ENCODE data around the gene THADA. TPM values are rescaled to one million over a fixed set of nuclear protein-coding genes. Genes with fewer than 3 reads are reported as not detected.

The THADA gene
- total RNA-seq, 1 donor: 33.2 TPM

DNA sequence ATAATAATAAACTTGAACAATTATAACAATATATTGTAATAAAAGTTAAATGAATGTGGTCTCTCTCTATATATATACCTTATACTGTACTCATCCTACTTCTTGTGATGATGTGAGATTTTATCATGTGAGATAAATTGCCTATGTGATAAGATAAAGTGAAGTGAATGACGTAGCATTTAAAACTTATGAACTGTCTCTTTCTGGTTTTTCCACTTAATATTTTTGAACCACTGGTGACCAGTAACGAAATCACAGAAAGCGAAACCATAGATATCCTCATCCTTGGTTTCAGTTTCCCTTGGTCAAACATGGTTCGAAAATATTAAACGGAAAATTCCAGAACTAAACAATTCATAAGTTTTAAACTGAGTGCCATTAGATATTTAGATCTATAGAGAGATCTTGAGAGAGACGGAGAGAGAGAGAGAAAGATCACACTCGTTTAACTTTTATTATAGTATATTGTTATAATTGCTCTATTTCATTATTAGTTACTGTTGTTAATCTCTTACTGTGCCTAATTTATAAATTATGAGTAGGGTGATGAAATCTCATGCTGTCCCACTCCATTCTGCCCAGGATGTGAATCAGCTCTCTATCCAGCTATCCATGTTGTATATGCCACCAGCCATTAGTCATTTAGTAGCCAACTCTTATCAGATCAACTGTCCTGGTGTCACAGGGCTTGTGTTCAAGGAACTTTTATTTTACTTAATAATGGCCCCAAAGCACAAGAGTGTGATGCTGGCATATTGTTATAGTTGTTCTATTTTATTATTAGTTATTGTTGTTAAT, 156.8 kb downstream of the THADA start:
- peak overlapping the region; percentile 4 for H3K4me3 ChIP-seq (ENCODE audit: low read depth, low read length)
- peak; percentile 73 for DNase-seq (ENCODE audit: low read depth)
- TF ChIP-seq, protein P1, sequence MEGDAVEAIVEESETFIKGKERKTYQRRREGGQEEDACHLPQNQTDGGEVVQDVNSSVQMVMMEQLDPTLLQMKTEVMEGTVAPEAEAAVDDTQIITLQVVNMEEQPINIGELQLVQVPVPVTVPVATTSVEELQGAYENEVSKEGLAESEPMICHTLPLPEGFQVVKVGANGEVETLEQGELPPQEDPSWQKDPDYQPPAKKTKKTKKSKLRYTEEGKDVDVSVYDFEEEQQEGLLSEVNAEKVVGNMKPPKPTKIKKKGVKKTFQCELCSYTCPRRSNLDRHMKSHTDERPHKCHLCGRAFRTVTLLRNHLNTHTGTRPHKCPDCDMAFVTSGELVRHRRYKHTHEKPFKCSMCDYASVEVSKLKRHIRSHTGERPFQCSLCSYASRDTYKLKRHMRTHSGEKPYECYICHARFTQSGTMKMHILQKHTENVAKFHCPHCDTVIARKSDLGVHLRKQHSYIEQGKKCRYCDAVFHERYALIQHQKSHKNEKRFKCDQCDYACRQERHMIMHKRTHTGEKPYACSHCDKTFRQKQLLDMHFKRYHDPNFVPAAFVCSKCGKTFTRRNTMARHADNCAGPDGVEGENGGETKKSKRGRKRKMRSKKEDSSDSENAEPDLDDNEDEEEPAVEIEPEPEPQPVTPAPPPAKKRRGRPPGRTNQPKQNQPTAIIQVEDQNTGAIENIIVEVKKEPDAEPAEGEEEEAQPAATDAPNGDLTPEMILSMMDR (IDR thresholded peaks at IDR 0.05; ENCODE audit: insufficient read depth, low read depth, low read length): no peak

- no peak overlapping the region for H3K4me3 ChIP-seq (ENCODE audit: low read depth, low read length)
- no peak for DNase-seq (ENCODE audit: low read depth)
- TF ChIP-seq, protein P1 (IDR thresholded peaks at IDR 0.05; ENCODE audit: insufficient read depth, low read depth, low read length): no peak
Measured at GRCh38 chr2:43438342-43438741, 157.5 kb downstream of the THADA start.

GRCh38 chr2:43437363-43437762, 158.5 kb downstream of the THADA start:
- no peak overlapping the region for H3K4me3 ChIP-seq (ENCODE audit: low read depth, low read length)
- TF ChIP-seq, protein P1 (IDR thresholded peaks at IDR 0.05; ENCODE audit: insufficient read depth, low read depth, low read length): no peak
- DNase-seq (ENCODE audit: low read depth): no peak

- DNase-seq (ENCODE audit: low read depth): no peak
- no peak overlapping the region for H3K4me3 ChIP-seq (ENCODE audit: low read depth, low read length)
- TF ChIP-seq, protein P1 (IDR thresholded peaks at IDR 0.05; ENCODE audit: insufficient read depth, low read depth, low read length): no peak
Measured at GRCh38 chr2:43436431-43436830, 159.4 kb downstream of the THADA start.

DNA sequence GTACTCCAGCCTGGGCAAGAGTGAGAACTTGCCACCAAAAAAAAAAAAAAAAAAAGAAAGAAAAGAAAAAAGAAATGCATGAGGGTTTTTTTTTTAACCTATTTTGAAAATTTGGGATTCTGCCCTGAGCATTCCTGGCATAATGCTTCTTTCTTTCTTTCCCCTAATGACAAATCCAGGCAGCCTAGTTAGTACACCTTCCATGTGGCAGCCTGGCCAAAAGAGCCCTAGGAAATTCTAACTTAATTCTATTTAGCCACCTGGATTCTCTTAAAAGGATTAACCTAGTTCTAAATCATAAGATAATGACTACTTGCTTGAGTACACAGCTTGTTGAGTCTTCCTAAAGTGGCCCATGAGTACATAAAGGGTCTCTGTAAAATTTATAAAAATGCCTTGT, 160.1 kb downstream of the THADA start:
- no peak for DNase-seq (ENCODE audit: low read depth)
- TF ChIP-seq, protein P1 (IDR thresholded peaks at IDR 0.05; ENCODE audit: insufficient read depth, low read depth, low read length): no peak
- no peak overlapping the region for H3K4me3 ChIP-seq (ENCODE audit: low read depth, low read length)

GRCh38 chr2:43430489-43430888, 165.3 kb downstream of the THADA start:
- TF ChIP-seq, protein P1 (IDR thresholded peaks at IDR 0.05; ENCODE audit: insufficient read depth, low read depth, low read length): no peak
- H3K4me3 ChIP-seq (ENCODE audit: low read depth, low read length): no peak overlapping the region
- no peak for DNase-seq (ENCODE audit: low read depth)

GRCh38 chr2:43429369-43429768, 166.5 kb downstream of the THADA start:
- DNase-seq (ENCODE audit: low read depth): no peak
- no peak overlapping the region for H3K4me3 ChIP-seq (ENCODE audit: low read depth, low read length)
- TF ChIP-seq, protein P1 (IDR thresholded peaks at IDR 0.05; ENCODE audit: insufficient read depth, low read depth, low read length): no peak

Measured in fibroblast of villous mesenchyme (primary cell).